Mesodermal cell (in vitro differentiated cells): ENCODE data around the gene DNPEP.
"Not testable (repeated sequence)": the region's sequence is repeated elsewhere in the genome, so short reads cannot be mapped to it uniquely, and the experiment has no call there.

Source experiments
- H3K27ac ChIP-seq: 2 replicates; pipeline ENCODE4 v1.7.0; 2013; ENCODE audit warnings: mild to moderate bottlenecking, low read depth, low read length, moderate library complexity; ENCODE audit not compliant: severe bottlenecking
- H3K36me3 ChIP-seq: 2 replicates; pipeline ENCODE4 v1.7.1; 2013; ENCODE audit warnings: mild to moderate bottlenecking, low read length, moderate library complexity; ENCODE audit not compliant: control insufficient read depth, insufficient read depth
- H3K4me1 ChIP-seq: one replicate; pipeline ENCODE4 v1.7.1; 2013; ENCODE audit warnings: mild to moderate bottlenecking, low read length; ENCODE audit not compliant: insufficient read depth, control insufficient read depth, poor library complexity, severe bottlenecking
- H3K4me3 ChIP-seq: 2 replicates; pipeline ENCODE4 v1.7.0; 2013; ENCODE audit warnings: low read length, control low read depth, mild to moderate bottlenecking; ENCODE audit not compliant: insufficient read depth, poor library complexity, severe bottlenecking; ENCODE audit errors: extremely low read depth
- H3K9me3 ChIP-seq: 2 replicates; pipeline ENCODE4 v1.7.1; 2013; ENCODE audit warnings: mild to moderate bottlenecking, low read length, moderate library complexity; ENCODE audit not compliant: control insufficient read depth
- WGBS, 2 experiments: methylation state at CpG; one replicate each; pipeline ENCODE4 v1.1.5; 2013; ENCODE audit warnings: missing lambda C conversion rate in 2 of 2; ENCODE audit not compliant: insufficient coverage in 2 of 2; 5-methylcytosine and 5-hydroxymethylcytosine counted together

The DNPEP gene

GRCh38 chr2:219398721-219399363 is 11.1 kb upstream of the DNPEP start:
- no peak overlapping the region for H3K27ac ChIP-seq

DNA sequence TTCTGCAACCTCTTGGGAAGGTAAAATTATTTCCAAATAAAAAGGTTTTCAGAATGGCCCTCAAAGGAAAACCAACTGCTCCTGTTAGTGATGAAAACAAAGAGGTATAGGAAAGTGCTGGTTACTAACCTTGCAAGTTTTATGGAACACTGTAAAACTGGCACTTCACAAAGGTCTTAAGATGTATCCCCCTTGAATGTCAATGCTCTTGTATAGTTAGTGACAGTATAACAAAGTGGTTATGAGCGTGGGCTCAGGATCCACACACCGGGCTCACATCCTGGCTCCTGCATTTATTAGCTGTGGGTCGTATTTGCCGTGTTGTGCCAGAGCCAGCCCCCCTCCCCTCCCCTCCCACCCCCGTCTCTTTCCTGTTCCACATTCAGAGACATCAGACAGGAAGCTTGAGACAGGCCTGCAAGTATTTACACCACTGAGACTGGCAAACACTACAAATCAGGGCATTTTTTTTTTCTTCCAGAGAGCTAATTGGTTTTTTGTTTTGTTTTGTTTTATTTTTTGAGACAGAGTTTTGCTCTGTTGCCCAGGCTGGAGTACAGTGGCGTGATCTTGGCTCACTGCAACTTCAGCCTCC is 9.2 kb upstream of the DNPEP start:
- Histone ChIP-seq H3K4me3 (no peak overlapping the region), H3K36me3 (no peaks in the 10 kb centered on the region), H3K9me3 (peaks cover 4% of the 10 kb centered on the region), H3K4me1 (peaks cover 29% of the 10 kb centered on the region), H3K27ac (no peak overlapping the region)
- WGBS, 2 experiments = 81 to 87% methylated on average over 3 of the region's 6 CpGs

More at GRCh38 chr2:219398721-219399363, 11.1 kb upstream of the DNPEP start:
- Histone ChIP-seq H3K9me3 (peaks cover 4% of the 10 kb centered on the region), H3K36me3 (no peaks in the 10 kb centered on the region), H3K4me1 (peaks cover 39% of the 10 kb centered on the region), H3K4me3 (no peak overlapping the region)
- 71 to 90% methylated on average over 4 of the region's 5 CpGs for WGBS, 2 experiments

- no peaks in the 10 kb centered on the region for H3K36me3 ChIP-seq
- H3K9me3 ChIP-seq = peaks cover 4% of the 10 kb centered on the region
- no peak overlapping the region for H3K4me3 ChIP-seq
- H3K4me1 ChIP-seq = peaks cover 17% of the 10 kb centered on the region
- 95 to 100% methylated on average over 2 to 3 of the region's 3 CpGs for WGBS, 2 experiments
- no peak overlapping the region for H3K27ac ChIP-seq
These were observed 7.9 kb upstream of the DNPEP start for GRCh38 chr2:219395609-219396008.

DNA sequence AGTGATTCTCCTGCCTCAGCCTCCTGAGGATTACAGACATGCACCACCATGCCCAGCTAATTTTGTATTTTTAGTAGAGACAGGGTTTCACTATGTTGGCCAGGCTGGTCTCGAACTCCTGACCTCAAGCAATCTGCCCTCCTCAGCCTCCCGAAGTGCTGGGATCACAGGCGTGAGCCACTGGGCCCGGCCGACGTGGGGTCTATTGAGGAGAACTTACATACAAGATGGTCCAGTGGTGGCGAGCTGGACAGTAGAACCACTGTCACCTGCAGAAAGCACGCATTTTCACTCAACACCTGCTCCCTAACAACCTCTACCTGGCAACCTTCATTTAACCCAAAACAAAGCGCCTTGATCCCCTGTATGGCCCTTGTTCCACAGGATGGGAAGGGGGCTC is 7.3 kb upstream of the DNPEP start:
- not testable (repeated sequence) for H3K36me3 ChIP-seq, H3K9me3 ChIP-seq, H3K4me3 ChIP-seq, H3K27ac ChIP-seq
- 87 to 95% methylated on average over 6 to 8 of the region's 9 CpGs for WGBS, 2 experiments
- H3K4me1 ChIP-seq = peaks cover 12% of the 10 kb centered on the region

- Histone ChIP-seq H3K4me3 (no peak overlapping the region), H3K36me3 (no peaks in the 10 kb centered on the region), H3K4me1 (peaks cover 3% of the 10 kb centered on the region), H3K27ac (no peak overlapping the region), H3K9me3 (peaks cover 4% of the 10 kb centered on the region)
- 91 to 92% methylated on average over 6 to 8 of the region's 9 CpGs for WGBS, 2 experiments
These were observed 5.0 kb upstream of the DNPEP start for GRCh38 chr2:219392754-219393153.

- Histone ChIP-seq H3K36me3 (peaks cover 25% of the 10 kb centered on the region), H3K27ac (peak overlapping the region; percentile 59), H3K9me3 (no peaks in the 10 kb centered on the region), H3K4me1 (peaks cover 3% of the 10 kb centered on the region), H3K4me3 (peak overlapping the region; percentile 23)
- WGBS, 2 experiments = 63 to 75% methylated on average over 4 of the region's 6 CpGs
These were observed 1.1 kb upstream of the DNPEP start for GRCh38 chr2:219388907-219389156.

- Histone ChIP-seq H3K4me3 (peak overlapping the region; percentile 23), H3K27ac (peak overlapping the region; percentile 59), H3K36me3 (peaks cover 30% of the 10 kb centered on the region), H3K4me1 (peaks cover 3% of the 10 kb centered on the region), H3K9me3 (no peaks in the 10 kb centered on the region)
- 5% methylated on average over 33 to 49 of the region's 78 CpGs for whole genome bisulfite sequencing, 2 experiments
These were observed 602 bp upstream of the DNPEP start for GRCh38 chr2:219388121-219388906.

DNA sequence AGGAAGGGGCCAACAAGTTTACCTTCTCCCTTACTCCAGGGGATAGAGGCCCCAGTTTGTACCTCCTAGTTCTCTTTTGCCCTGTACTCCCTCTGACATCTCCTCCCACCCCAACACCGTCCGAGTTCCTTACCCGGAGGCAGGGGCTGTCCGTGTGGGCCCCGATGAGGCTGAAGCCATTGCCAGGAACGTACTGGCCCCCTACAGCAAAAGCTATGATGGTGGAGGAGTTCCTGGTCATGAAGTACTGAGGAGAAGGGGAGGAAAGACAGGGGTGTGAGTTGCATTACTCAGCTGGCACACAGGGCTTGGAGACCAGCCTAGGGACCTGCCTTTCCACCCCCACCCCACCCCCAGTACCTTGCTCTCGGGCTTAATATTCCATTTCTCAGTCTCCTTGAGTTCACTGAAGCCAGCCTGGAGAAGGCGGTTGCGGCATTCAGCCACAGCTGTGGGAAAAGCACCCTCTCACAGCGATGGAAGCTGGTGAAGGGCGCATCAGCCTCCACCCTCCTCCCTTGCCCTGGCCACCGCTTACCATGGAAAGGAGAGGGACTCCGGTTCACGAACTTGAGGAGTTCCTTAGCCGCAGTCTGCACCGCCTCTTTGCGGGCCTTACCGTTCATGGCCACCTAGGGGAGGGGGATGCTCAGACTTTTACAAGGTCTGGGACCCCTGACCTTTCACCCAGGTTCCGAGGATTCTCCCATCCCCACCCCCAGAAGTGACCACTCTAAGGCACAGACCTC is 1.0 kb downstream of the DNPEP start:
- Histone ChIP-seq H3K4me3 (peak overlapping the region; percentile 80), H3K9me3 (no peaks in the 10 kb centered on the region), H3K27ac (peak overlapping the region; percentile 83), H3K4me1 (peaks cover 3% of the 10 kb centered on the region), H3K36me3 (peaks cover 33% of the 10 kb centered on the region)
- WGBS, 2 experiments = 65 to 74% methylated on average over 5 to 13 of the region's 19 CpGs

- Histone ChIP-seq H3K27ac (no peak overlapping the region), H3K36me3 (peaks cover 39% of the 10 kb centered on the region), H3K9me3 (no peaks in the 10 kb centered on the region), H3K4me1 (peaks cover 3% of the 10 kb centered on the region), H3K4me3 (no peak overlapping the region)
- 96 to 99% methylated on average over 12 to 18 of the region's 19 CpGs for WGBS, 2 experiments
These were observed 1.7 kb downstream of the DNPEP start for GRCh38 chr2:219385958-219386520.

GRCh38 chr2:219384859-219385258 is 2.9 kb downstream of the DNPEP start:
- Histone ChIP-seq H3K4me3 (no peak overlapping the region), H3K4me1 (peaks cover 3% of the 10 kb centered on the region), H3K27ac (no peak overlapping the region), H3K9me3 (no peaks in the 10 kb centered on the region), H3K36me3 (peaks cover 45% of the 10 kb centered on the region)
- 100% methylated on average over 2 of the region's 2 CpGs for WGBS, 2 experiments
